Fibroblast of skin of abdomen (primary cell): ENCODE results near the gene LBHD1.
"Not testable (repeated sequence)": the region's sequence is repeated elsewhere in the genome, so short reads cannot be mapped to it uniquely, and the experiment has no call there.

ENCODE experiments used
- DNase-seq: peaks from one replicate; pipeline ENCODE4 v3.0.0-alpha.2; 2013

The LBHD1 gene

GRCh38 chr11:62656796-62657429 lies 15.2 kb downstream of the LBHD1 start:
- DNase-seq: no peak

- no peak for DNase-seq
Observed at GRCh38 chr11:62654297-62654696, 17.8 kb downstream of the LBHD1 start.

GRCh38 chr11:62652161-62653006 lies 19.7 kb downstream of the LBHD1 start:
- no peak for DNase-seq

DNA sequence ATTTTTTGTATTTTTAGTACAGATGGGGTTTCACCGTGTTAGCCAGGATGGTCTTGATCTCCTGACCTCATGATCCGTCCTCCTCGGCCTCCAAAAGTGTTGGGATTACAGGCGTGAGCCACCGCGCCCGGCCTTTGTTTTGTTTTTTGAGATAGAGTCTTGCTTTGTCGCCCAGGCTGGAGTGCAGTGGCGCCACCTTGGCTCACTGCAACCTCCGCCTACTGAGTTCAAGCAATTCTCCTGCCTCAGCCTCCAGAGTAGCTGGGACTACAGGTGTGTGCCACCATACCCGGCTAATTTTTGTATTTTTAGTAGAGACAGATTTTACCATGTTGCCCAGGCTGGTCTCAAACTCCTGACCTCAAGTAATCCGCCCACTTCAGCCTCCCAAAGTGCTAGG lies 21.8 kb downstream of the LBHD1 start:
- not testable (repeated sequence) for DNase-seq

GRCh38 chr11:62649486-62649885 lies 22.6 kb downstream of the LBHD1 start:
- DNase-seq: no peak

DNA sequence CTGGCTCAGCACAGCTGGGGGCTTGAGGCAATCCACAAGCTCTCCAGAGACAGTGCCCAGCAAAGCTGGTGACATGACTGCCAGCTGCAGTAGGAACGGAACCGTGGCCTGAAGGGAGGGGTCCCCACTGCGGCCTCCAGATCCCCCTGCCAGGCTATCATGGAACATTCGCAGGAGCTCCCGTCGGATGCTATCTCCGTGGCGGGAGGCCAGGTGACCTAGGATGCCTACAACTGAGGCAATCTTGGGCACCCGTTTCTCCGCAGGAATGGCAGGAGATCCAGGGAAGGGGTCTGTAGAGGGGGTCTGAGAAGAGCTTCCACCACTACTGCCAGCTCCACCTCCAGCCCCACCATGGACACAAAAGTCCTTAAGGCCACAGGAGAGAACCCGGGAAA lies 23.1 kb downstream of the LBHD1 start:
- DNase-seq: no peak

DNA sequence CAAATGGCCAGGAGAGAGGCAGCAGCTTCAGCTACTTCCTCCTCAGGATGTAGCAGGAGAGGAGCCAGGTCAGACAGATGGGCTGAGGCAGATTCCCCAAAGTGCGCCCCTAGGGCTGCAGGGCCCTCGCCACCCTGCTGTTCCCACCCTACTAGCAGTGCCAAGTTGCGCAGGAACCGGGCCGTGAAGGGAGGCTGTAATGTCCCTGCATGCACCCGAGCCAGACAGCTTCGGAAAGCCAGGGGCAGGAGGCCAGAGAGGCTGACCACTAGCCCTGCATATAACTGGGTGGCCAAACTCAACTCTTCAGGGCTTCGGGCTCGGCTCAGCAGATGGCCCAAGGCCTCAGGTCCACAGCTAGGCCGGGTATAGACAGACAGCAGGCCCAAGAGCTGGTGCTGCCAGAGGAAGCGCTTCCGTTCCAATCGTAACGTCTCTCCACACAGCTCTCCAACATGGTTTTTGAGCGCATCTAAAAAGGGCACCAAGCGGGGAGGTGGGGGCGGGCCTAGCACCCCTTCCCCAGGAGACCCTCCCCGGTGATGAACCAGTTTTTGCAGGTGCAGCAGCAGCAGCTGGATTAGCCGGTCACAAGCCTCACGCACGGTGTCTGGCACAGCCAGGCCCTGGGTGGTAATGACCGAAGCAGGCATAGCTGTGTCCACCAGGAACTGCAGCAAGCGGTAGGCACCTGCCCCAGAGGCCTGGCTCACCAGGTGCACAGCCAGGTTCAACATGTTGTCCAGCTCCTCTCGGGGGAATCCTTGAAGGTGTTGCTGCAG lies 23.7 kb downstream of the LBHD1 start:
- no peak for DNase-seq

GRCh38 chr11:62647609-62648005 lies 24.5 kb downstream of the LBHD1 start:
- no peak for DNase-seq

- no peak for DNase-seq
Observed at GRCh38 chr11:62646825-62647608, 25.1 kb downstream of the LBHD1 start.

GRCh38 chr11:62645946-62646824 lies 25.9 kb downstream of the LBHD1 start, which contains the start of gene GANAB:
Gene GANAB (minus strand): TSS chr11:62646613. CDS start chr11:62646599, 14 bp downstream.
- peak; percentile 97 for DNase-seq

- DNase-seq: no peak
Observed at GRCh38 chr11:62645671-62645945, 26.5 kb downstream of the LBHD1 start.

DNA sequence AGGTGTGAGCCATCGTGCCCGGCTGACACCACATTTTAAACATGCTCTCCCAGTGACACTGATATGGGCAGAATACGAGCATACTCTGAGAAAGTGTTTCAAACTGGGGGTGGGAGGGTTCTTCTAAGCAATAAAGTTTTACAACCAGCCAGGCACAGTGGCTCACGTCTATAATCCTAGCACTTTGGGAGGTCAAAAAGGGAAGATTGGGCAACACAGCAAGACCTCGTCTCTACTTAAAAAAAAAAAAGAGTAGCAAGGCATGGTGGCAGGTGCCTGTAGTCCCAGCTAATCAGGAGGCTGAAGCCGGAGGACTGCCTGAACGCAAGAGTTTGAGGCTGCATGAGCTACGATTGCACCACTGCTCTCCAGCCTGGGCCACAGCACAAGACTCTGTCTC lies 27.8 kb downstream of the LBHD1 start:
- no peak for DNase-seq

DNA sequence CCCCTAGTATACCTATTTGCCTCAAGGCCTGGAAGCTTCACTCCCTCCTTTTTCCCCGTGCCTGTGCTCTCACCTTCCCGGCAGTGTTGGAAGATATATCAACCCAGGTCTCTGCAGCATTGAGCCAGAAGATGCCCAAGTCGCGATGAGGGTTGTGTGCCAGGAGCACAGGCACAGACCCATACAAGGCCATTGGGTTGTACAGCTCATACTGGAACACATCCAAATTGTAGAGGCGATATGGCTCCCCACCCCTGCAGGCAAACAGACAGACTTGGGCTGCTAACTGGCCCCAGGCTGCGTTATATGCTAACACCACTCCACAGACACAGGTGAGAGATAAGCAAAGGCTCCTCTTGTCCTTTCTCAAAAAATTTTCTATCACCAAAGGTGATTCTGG lies 39.6 kb downstream of the LBHD1 start:
- no peak for DNase-seq

DNA sequence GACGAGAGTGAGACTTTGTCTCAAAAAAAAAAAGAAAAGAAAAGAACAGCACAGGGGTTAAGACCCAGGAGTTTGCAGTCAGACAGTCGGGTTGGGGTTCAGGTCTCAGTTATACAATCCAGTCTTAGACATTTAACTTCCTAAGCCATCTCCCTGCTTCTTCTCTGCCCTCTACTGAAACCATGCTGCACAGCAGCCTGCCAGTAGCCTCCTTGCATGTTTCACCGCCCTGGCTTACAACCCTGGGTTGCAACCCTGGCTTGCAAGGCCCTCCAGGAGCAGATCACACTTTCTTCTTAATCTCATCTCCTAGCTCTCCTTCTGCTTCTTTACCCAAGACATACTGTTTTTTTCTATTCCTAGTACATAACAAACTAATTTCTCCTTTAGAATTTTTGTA lies 44.4 kb downstream of the LBHD1 start:
- DNase-seq: no peak

- no peak for DNase-seq
Observed at GRCh38 chr11:62622476-62623089, 49.5 kb downstream of the LBHD1 start.

DNA sequence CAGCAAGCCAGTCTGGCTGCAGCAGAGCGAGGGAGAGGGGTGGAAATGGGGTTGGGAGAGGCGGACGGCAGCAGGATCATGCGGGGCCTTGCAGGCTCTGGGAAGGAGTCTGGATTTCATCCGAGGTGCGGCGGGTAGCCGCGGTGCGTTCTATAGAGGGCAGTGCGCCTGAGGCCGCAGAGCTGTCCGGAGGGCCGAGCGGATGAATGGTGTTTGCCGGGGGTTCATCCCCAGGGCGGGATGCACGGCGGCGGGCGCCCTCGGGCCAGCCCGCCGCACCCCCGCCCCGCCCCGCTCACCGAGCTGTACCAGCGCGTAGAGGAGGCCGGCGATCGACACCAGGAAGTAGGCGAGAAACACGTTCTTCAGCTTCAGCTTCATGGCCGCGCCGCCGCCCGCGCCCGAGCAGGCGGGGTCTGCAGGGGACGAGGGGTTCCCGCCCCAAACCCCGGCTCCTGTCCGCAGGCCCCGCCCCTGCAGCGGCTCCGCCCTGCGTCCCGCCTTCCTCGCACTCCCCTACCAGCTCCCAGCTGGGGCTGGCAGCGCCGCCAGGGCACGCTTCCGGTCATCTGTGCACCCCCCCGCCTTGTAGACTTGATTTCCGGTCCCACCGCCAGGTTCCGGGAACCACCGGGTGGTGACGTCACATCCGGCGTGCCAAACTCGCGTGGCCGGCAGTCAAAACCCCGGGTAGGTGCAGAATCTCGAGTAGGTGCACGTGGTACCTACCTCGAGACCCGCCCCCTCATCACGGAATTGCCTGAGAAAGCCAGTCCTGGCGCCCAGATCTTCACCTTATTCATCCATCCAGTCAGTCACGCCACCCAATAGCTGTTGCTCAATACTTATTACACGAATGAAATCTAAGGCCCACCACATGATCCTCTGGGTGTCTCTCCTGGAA lies 50.2 kb downstream of the LBHD1 start, which contains the start of gene B3GAT3:
Gene B3GAT3, minus strand, starts transcription at position 420 of the 904 bp plus-strand sequence. Its CDS starts 39 bp downstream, at position 381.
- DNase-seq: peak; percentile 97

GRCh38 chr11:62621027-62621566 lies 51.0 kb downstream of the LBHD1 start:
- DNase-seq: no peak

- not testable (repeated sequence) for DNase-seq
Observed at GRCh38 chr11:62616957-62617356, 55.1 kb downstream of the LBHD1 start.

DNA sequence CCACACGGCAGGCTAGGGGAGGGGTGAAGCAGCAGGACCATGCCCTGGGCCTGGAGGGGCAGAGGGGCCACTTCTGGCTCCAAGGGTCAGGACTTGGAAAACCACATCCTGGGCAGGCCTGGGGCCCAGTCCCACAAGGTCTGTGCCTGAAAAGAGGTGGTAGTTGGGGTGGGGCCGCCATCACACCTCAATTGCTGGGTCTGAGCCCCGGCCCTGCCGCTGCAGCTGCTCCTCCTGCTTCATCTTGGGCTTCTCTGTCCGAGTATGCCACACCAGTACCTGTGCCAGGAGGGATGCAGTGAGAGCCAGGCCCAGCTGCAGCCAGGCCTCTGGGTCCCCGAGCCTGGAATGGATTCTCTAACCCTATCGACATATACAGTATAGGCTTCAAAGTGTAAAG lies 56.5 kb downstream of the LBHD1 start:
- DNase-seq: no peak

DNA sequence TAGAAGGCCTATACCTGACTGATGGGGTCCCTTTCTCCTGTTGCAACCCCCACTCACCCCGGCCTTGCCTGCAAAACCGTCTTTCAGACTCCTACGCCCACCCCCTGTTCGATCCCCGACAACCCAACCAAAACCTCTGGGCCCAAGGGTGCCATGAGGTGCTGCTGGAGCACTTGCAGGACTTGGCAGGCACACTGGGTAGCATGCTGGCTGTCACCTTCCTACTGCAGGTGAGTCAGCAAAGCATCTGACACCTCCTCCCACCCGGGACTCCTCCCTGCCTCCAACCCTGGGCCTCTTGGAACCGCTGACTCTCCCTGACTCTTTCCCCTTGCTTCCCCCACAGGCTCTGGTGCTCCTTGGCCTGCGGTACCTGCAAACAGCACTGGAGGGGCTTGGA lies 57.8 kb downstream of the LBHD1 start:
- no peak for DNase-seq
